IPS-18a (cell line): ENCODE measurements around the gene SMAP1.

ENCODE experiments used
- H3K27ac ChIP-seq: one replicate; pipeline ENCODE4 v1.5.1; 2013; ENCODE audit warnings: low read length
- H3K27me3 ChIP-seq: one replicate; pipeline ENCODE4 v1.6.1; 2013; ENCODE audit warnings: mild to moderate bottlenecking, low read length; ENCODE audit not compliant: control insufficient read depth, insufficient read depth
- H3K36me3 ChIP-seq: one replicate; pipeline ENCODE4 v1.6.1; 2013; ENCODE audit warnings: low read depth, low read length; ENCODE audit not compliant: control insufficient read depth
- H3K4me1 ChIP-seq: one replicate; pipeline ENCODE4 v1.6.1; 2013; ENCODE audit warnings: low read depth, low read length; ENCODE audit not compliant: control insufficient read depth
- H3K4me3 ChIP-seq: one replicate; pipeline ENCODE4 v1.5.1; 2013; ENCODE audit warnings: low read length
- H3K9ac ChIP-seq: one replicate; pipeline ENCODE4 v1.6.1; 2013; ENCODE audit warnings: mild to moderate bottlenecking, low read length, moderate library complexity
- H3K9me3 ChIP-seq: one replicate; pipeline ENCODE4 v1.6.1; 2013; ENCODE audit warnings: low read depth, low read length; ENCODE audit not compliant: control insufficient read depth

The SMAP1 gene

DNA sequence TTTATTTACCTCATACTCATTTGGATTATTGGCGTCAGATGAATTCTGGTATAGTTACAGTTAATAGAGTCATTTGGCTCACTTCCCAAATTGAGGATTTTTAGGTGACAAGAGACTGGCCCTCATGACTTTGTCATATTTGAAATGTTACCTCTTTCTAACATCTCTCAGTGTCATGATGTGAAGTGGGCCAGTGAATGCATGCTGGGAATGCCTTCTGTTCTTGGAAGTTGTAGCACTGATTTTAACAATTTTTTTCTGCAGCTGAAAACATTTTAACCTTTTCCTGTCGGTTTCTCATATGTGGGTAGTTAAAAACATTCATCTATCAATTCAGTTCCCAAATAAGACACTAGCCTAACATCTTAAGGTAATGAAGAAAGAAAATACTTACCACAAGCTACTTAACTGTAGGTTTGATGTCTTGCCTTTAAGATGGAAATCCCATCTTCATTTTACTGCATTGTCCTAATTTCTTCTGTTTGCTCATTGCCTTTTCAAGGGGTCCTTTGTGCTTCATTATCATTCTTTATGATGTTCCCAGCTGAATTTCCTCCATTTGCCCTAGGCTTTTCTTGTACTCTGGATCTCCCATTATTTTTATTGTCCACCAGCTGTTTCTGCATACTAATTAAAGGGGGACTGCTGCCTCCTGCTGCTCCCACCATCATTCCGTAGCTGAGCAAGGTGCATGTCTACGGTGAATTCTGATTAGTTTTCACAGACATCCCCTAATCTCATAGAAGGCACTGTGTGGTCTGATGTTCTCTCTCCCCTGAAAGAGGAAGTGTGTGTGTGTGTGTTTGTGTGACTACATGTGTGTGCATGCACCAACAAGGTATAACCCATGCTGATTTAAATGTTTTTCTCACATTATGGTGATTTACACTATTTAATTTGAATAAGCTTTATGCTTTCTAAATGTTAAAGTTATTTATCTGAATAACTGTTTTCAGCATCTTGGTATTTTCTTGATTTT is 179.7 kb downstream of the SMAP1 start:
- no peak overlapping the region for H3K27ac ChIP-seq
- no peaks in the 10 kb centered on the region for H3K36me3 ChIP-seq
- H3K27me3 ChIP-seq, result no peaks in the 10 kb centered on the region
- H3K4me1 ChIP-seq, result no peaks in the 10 kb centered on the region
- no peak overlapping the region for H3K9ac ChIP-seq
- peaks cover 8% of the 10 kb centered on the region for H3K9me3 ChIP-seq
- no peak overlapping the region for H3K4me3 ChIP-seq

GRCh38 chr6:70849348-70850069 is 181.8 kb downstream of the SMAP1 start:
- Histone ChIP-seq H3K36me3 (no peaks in the 10 kb centered on the region), H3K9ac (no peak overlapping the region), H3K27me3 (no peaks in the 10 kb centered on the region), H3K4me3 (no peak overlapping the region), H3K9me3 (peaks cover 8% of the 10 kb centered on the region), H3K4me1 (no peaks in the 10 kb centered on the region), H3K27ac (no peak overlapping the region)

- H3K27me3 ChIP-seq, result no peaks in the 10 kb centered on the region
- H3K4me1 ChIP-seq, result no peaks in the 10 kb centered on the region
- H3K9me3 ChIP-seq, result peaks cover 8% of the 10 kb centered on the region
- H3K27ac ChIP-seq, result no peak overlapping the region
- no peak overlapping the region for H3K4me3 ChIP-seq
- no peaks in the 10 kb centered on the region for H3K36me3 ChIP-seq
- H3K9ac ChIP-seq, result no peak overlapping the region
Measured at GRCh38 chr6:70852667-70853246, 185.1 kb downstream of the SMAP1 start.

- H3K4me3 ChIP-seq, result no peak overlapping the region
- H3K9ac ChIP-seq, result no peak overlapping the region
- no peaks in the 10 kb centered on the region for H3K9me3 ChIP-seq
- peaks cover 3% of the 10 kb centered on the region for H3K36me3 ChIP-seq
- no peaks in the 10 kb centered on the region for H3K27me3 ChIP-seq
- H3K27ac ChIP-seq, result no peak overlapping the region
- H3K4me1 ChIP-seq, result no peaks in the 10 kb centered on the region
Measured at GRCh38 chr6:70857387-70858077, 189.8 kb downstream of the SMAP1 start.

- H3K4me1 ChIP-seq, result peaks cover 9% of the 10 kb centered on the region
- H3K9ac ChIP-seq, result no peak overlapping the region
- H3K36me3 ChIP-seq, result peaks cover 3% of the 10 kb centered on the region
Measured at GRCh38 chr6:70860045-70860444, 192.4 kb downstream of the SMAP1 start.

DNA sequence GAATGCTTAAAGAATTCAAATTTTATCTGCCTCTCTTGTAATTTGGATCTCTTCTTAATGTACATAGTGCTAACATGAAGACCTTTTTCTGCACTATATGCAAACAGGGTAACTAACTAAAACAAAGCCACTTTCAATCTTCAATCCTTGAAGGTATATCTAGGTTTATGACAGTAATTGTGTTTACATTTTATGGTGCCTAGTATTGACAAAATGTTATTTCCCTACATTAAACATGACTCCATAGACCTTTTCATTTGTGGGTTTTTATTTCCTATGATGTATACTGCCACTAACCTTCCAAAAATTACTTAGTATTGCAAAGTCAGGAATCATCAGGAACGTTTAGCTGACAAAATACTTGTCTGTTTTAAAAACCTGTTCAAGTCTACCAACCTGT is 193.2 kb downstream of the SMAP1 start:
- no peaks in the 10 kb centered on the region for H3K27me3 ChIP-seq
- no peak overlapping the region for H3K9ac ChIP-seq
- peaks cover 9% of the 10 kb centered on the region for H3K4me1 ChIP-seq
- no peak overlapping the region for H3K27ac ChIP-seq
- peaks cover 3% of the 10 kb centered on the region for H3K36me3 ChIP-seq
- H3K9me3 ChIP-seq, result no peaks in the 10 kb centered on the region
- H3K4me3 ChIP-seq, result no peak overlapping the region

More at GRCh38 chr6:70860045-70860444, 192.4 kb downstream of the SMAP1 start:
- no peaks in the 10 kb centered on the region for H3K27me3 ChIP-seq
- H3K4me3 ChIP-seq, result no peak overlapping the region
- no peak overlapping the region for H3K27ac ChIP-seq
- no peaks in the 10 kb centered on the region for H3K9me3 ChIP-seq

DNA sequence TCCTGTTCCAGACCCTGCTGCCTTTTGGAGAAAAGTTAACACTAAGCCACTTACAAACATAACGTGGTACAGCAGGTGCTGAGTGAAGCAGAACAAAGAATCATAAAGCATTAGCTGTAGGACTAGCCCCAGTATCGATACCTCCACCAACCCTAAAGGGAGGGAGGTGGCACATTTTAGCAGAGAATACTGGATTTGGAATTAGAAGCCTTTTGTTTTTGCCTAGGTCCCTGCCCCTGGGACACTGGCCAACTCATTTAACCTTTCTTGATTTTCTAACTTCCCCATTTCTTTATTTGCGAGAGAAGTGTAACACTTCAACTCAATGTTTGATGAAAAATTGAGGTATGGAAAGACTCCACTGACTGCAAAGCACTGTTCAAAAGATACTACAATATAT is 195.7 kb downstream of the SMAP1 start:
- H3K4me1 ChIP-seq, result peaks cover 9% of the 10 kb centered on the region
- peaks cover 3% of the 10 kb centered on the region for H3K36me3 ChIP-seq
- H3K4me3 ChIP-seq, result no peak overlapping the region
- H3K27ac ChIP-seq, result no peak overlapping the region
- no peaks in the 10 kb centered on the region for H3K9me3 ChIP-seq
- H3K9ac ChIP-seq, result no peak overlapping the region
- no peaks in the 10 kb centered on the region for H3K27me3 ChIP-seq

DNA sequence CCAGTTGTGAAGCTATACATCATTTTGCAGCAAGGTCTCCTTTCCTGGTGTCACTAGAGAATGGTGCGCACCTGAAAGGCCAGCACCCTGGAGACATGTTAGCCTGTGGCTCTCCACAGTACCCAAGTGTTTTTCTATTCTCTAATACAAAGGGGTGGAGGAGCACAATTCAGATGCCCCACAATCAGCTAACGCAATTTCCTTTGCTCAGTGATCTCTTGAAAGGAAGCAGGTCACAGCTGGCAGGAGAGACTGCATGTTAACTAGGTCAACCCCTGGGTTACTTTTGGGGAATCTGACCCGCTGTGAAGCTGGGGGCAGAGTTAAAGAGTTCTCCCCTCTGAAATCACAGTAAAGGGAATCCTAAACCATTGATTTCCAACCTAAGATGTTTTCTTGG is 196.7 kb downstream of the SMAP1 start:
- H3K27ac ChIP-seq, result peak overlapping the region; percentile 21
- no peaks in the 10 kb centered on the region for H3K36me3 ChIP-seq
- H3K4me3 ChIP-seq, result no peak overlapping the region
- H3K9ac ChIP-seq, result no peak overlapping the region
- peaks cover 9% of the 10 kb centered on the region for H3K4me1 ChIP-seq
- H3K27me3 ChIP-seq, result no peaks in the 10 kb centered on the region
- H3K9me3 ChIP-seq, result no peaks in the 10 kb centered on the region

GRCh38 chr6:70872469-70872868 is 204.8 kb downstream of the SMAP1 start:
- Histone ChIP-seq H3K27me3 (no peaks in the 10 kb centered on the region), H3K4me3 (no peak overlapping the region), H3K4me1 (no peaks in the 10 kb centered on the region), H3K9me3 (peaks cover 23% of the 10 kb centered on the region), H3K36me3 (no peaks in the 10 kb centered on the region), H3K27ac (no peak overlapping the region), H3K9ac (no peak overlapping the region)

GRCh38 chr6:70874181-70874913 is 206.7 kb downstream of the SMAP1 start:
- no peaks in the 10 kb centered on the region for H3K4me1 ChIP-seq
- no peaks in the 10 kb centered on the region for H3K36me3 ChIP-seq
- no peak overlapping the region for H3K27ac ChIP-seq
- no peak overlapping the region for H3K9ac ChIP-seq
- H3K9me3 ChIP-seq, result peaks cover 23% of the 10 kb centered on the region
- H3K27me3 ChIP-seq, result no peaks in the 10 kb centered on the region
- H3K4me3 ChIP-seq, result no peak overlapping the region
